Kidney (tissue), 14 donors: ENCODE results near the gene MICAL2. TPM values are rescaled to one million over a fixed set of nuclear protein-coding genes. Genes with fewer than 3 reads are reported as not detected.
A peak's percentile ranks its signal among the peaks of the same experiment; 100 is the strongest.

Source experiments
- DNase-seq, 5 donors: peaks; one replicate each; pipeline ENCODE4 v3.0.0-alpha.2; 2013 to 2020
- FAIRE-seq: peaks from 2 replicates; lab custom pipeline; 2012; peaks lifted over from hg19 to GRCh38; lab: Jason Lieb, UNC
- H3K27ac ChIP-seq, 2 donors: one replicate each; pipeline ENCODE4 v1.7.0; 2013; ENCODE audit warnings: low read depth in 2 of 2, low read length in 2 of 2, inconsistent platforms in 1 of 2
- H3K27me3 ChIP-seq: one replicate; pipeline ENCODE4 v1.7.1; 2013; ENCODE audit warnings: low read length, inconsistent platforms; ENCODE audit not compliant: control insufficient read depth, insufficient read depth
- H3K36me3 ChIP-seq, 3 donors: one replicate each; pipeline versions ENCODE4 v1.7.0 to v1.7.1; 2013; ENCODE audit warnings: low read length in 3 of 3, control low read depth in 1 of 3, inconsistent platforms in 1 of 3; ENCODE audit not compliant: insufficient read depth in 3 of 3, control insufficient read depth in 2 of 3
- H3K4me1 ChIP-seq, 3 donors: one replicate each; pipeline versions ENCODE4 v1.7.0 to v1.7.1; 2013; ENCODE audit warnings: low read length in 3 of 3, inconsistent platforms in 1 of 3, low read depth in 1 of 3; ENCODE audit not compliant: control insufficient read depth in 2 of 3, insufficient read depth in 2 of 3
- H3K4me3 ChIP-seq, 3 donors: one replicate each; pipeline versions ENCODE4 v1.7.0 to v1.8.1; 2013; ENCODE audit warnings: low read length in 3 of 3, control low read depth in 1 of 3, inconsistent platforms in 1 of 3
- H3K9ac ChIP-seq, 3 donors: one replicate each; pipeline versions ENCODE4 v1.7.0 to v1.7.1; 2013; ENCODE audit warnings: low read length in 3 of 3, control low read depth in 1 of 3, inconsistent platforms in 1 of 3
- H3K9me3 ChIP-seq, 3 donors: one replicate each; pipeline versions ENCODE4 v1.7.0 to v1.7.1; 2013; ENCODE audit warnings: low read length in 3 of 3, control low read depth in 1 of 3, inconsistent platforms in 1 of 3; ENCODE audit not compliant: control insufficient read depth in 2 of 3, insufficient read depth in 1 of 3
- intact Hi-C: fragments of 100-400 bp; cut with DNase I; formaldehyde crosslinking; loops from one replicate; pipeline ENCODE4 v1.11.1; 2022
- polyA plus RNA-seq: library from polyadenylated mRNA; stranded (reverse); fragments of 350-450 nt; fragmentation: Illumina TruSeq; extraction: RNeasy Lipid Tissue Mini Kit (QIAGEN cat#74804); gene quantifications from one replicate; pipeline ENCODE4 v1.2.3, GENCODE V29; 2014; ENCODE audit warnings: low read depth, low replicate concordance; ENCODE audit not compliant: insufficient read depth
- total RNA-seq: library from RNA; stranded (reverse); fragmentation: NEBNext Ultra II Directional; extraction: Animal tissue kit (Norgen Biotek cat#: 25700); gene quantifications from one replicate; pipeline ENCODE4 v1.2.1, GENCODE V29; 2021
- TF ChIP-seq, protein P1 (sequence below): IDR thresholded peaks from 3 replicates; pipeline ENCODE4 v1.5.1; 2012; ENCODE audit warnings: mild to moderate bottlenecking, moderate library complexity, borderline replicate concordance; ENCODE audit not compliant: insufficient read depth; ENCODE audit errors: extremely low read depth
- donor health status: control.
- donor health status: control.
- donor health status: control.
- donor health status: control.
- donor health status: control.
- donor health status: DM: yes; HTN: yes; CAD: no.
- donor health status: Normal renal cell carcinoma (clear cell type).

The MICAL2 gene
- total and polyA plus RNA-seq, 2 donors from 2014 or later = 7.8 to 64.5 TPM

DNA sequence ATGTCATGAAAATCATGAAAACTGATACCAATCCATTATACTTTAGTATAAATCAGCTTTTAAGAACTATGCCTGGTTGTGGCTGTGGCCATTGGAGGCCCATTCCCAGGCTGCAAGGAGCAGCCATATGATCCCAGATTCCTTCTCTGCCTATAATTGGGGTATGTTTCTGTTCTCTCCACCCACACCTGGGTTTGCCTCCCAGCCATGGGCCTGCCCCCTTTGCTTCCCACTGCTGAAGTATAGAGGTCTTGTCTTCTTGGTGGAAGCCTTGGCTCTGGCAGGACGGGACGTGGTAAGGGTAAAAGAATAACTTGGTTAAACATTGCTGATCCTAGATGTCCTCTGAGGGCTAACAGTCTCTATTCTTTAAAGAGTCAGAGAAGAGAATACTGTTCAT lies 2.4 kb downstream of the MICAL2 start:
- DNase-seq = no peak
- intact Hi-C loops = no loop called here
- H3K9me3 ChIP-seq = no peaks in the 10 kb centered on the region
- TF ChIP-seq, protein P1, sequence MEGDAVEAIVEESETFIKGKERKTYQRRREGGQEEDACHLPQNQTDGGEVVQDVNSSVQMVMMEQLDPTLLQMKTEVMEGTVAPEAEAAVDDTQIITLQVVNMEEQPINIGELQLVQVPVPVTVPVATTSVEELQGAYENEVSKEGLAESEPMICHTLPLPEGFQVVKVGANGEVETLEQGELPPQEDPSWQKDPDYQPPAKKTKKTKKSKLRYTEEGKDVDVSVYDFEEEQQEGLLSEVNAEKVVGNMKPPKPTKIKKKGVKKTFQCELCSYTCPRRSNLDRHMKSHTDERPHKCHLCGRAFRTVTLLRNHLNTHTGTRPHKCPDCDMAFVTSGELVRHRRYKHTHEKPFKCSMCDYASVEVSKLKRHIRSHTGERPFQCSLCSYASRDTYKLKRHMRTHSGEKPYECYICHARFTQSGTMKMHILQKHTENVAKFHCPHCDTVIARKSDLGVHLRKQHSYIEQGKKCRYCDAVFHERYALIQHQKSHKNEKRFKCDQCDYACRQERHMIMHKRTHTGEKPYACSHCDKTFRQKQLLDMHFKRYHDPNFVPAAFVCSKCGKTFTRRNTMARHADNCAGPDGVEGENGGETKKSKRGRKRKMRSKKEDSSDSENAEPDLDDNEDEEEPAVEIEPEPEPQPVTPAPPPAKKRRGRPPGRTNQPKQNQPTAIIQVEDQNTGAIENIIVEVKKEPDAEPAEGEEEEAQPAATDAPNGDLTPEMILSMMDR = no peak
- no peak overlapping the region for H3K4me3 ChIP-seq
- H3K4me1 ChIP-seq = peaks cover 0 to 10% (median 4%) of the 10 kb centered on the region in 3 donors
- peak overlapping the region in 1 of 2 donors; percentile 32 for H3K27ac ChIP-seq
- no peak overlapping the region for H3K9ac ChIP-seq
- H3K36me3 ChIP-seq = no peaks in the 10 kb centered on the region
- no peak for FAIRE-seq
- H3K27me3 ChIP-seq = no peaks in the 10 kb centered on the region

DNA sequence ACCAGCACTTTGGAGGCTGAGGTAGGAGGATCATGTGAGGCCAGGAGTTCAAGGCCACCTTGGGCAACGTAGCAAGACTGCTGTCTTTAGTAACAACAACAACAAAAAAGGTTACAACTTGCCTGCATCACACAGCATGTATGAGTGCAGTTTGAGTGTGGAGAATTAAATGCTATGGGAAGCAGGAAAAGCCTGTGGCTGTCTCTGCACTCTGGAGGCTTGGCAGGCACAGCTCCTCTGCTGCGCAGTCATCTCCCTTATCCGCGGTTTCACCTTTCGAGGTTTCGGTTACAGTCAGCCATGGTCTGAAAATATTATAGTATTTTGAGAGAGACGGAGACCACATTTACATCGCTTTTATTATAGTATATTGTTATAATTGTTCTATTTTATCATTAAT lies 2.9 kb downstream of the MICAL2 start:
- no peak overlapping the region for H3K9ac ChIP-seq
- H3K9me3 ChIP-seq = no peaks in the 10 kb centered on the region
- intact Hi-C loops = no loop called here
- H3K36me3 ChIP-seq = no peaks in the 10 kb centered on the region
- peaks cover 0 to 10% (median 4%) of the 10 kb centered on the region in 3 donors for H3K4me1 ChIP-seq
- no peaks in the 10 kb centered on the region for H3K27me3 ChIP-seq
- H3K4me3 ChIP-seq = no peak overlapping the region
- TF ChIP-seq, protein P1 = no peak
- DNase-seq (no peak), FAIRE-seq (no peak)
- H3K27ac ChIP-seq = peak overlapping the region in 1 of 2 donors; percentile 32

DNA sequence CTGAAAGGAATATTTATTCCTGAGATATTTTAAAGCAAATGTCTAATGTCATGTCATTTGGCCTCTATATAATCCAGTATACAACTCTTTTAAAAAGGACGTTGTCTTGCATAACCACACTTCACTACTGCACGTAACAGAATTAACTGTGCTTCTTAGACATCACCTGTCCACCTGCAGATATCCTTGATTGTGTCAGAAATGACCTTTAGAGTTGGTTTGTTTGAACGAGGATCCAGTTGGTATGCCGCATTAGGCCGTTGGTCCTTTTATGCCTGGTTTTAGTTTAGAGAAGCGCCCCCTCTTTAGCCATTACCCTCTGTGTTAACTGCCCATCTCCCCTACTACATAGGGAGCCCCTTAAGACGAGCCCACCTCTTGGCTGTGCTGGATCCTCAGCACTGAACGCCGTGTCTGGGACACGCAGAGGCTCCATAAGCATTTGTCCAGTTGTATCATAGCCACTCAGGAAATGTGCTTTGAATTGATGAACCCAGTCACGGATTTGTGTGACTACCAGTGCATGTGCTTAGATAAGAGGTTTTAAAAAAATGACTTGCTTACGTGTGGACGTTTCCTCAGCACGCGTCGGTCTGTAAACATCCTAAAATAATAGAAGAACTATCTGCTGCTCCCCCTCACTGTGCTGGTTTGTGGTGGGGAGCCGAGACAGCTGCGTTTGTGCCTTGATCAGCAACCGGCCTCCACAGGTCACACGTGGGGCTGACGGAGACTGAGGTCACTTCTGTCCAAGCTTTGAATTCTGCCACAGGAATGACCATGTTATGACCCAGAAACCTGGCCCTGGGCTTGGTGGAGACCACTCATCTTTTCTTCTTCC lies 4.0 kb downstream of the MICAL2 start:
- H3K9ac ChIP-seq = peak overlapping the region in 1 of 3 donors; percentile 12
- intact Hi-C loops = no loop called here

More for the DNA sequence above, 4.0 kb downstream of the MICAL2 start:
- no peak for DNase-seq
- TF ChIP-seq, protein P1 = no peak
- H3K4me1 ChIP-seq = peaks cover 0 to 10% (median 4%) of the 10 kb centered on the region in 3 donors
- H3K27me3 ChIP-seq = no peaks in the 10 kb centered on the region
- no peaks in the 10 kb centered on the region for H3K36me3 ChIP-seq
- no peak overlapping the region for H3K4me3 ChIP-seq
- H3K9me3 ChIP-seq = no peaks in the 10 kb centered on the region
- H3K27ac ChIP-seq = peak overlapping the region in 1 of 2 donors; percentile 59
- no peak for FAIRE-seq
